PFSK-1 (cell line): ENCODE data around the gene MTG1.

Experiments
- FOXP2 ChIP-seq: optimal IDR thresholded peaks from 2 replicates; pipeline ENCODE3; 2011; ENCODE audit warnings: borderline replicate concordance, control low read depth, inconsistent platforms; ENCODE audit not compliant: insufficient read depth; ENCODE audit errors: extremely low read length, extremely low read depth
- POLR2AphosphoS5 ChIP-seq: IDR thresholded peaks from 2 replicates; pipeline ENCODE4 v1.6.1; 2012; ENCODE audit warnings: low read depth, mild to moderate bottlenecking, control low read depth, low read length, moderate library complexity
- SIN3A ChIP-seq: IDR thresholded peaks from 2 replicates; pipeline ENCODE4 v1.6.1; 2012; ENCODE audit warnings: mild to moderate bottlenecking, low read length, moderate library complexity, borderline replicate concordance; ENCODE audit not compliant: insufficient read depth
- TAF1 ChIP-seq: IDR thresholded peaks from 2 replicates; pipeline ENCODE4 v1.6.1; 2012; ENCODE audit warnings: low read length, control low read depth, borderline replicate concordance; ENCODE audit not compliant: insufficient read depth
- TF ChIP-seq, protein P1 (sequence below), 2 experiments: IDR thresholded peaks; 2 replicates each; pipeline versions ENCODE4 v1.6.1 to v1.8.0; 2011 to 2012; ENCODE audit warnings: low read depth in 2 of 2, low read length in 2 of 2, control low read depth in 1 of 2, inconsistent platforms in 1 of 2, mild to moderate bottlenecking in 1 of 2, moderate library complexity in 1 of 2; ENCODE audit not compliant: insufficient read depth in 1 of 2

MTG1 gene

DNA sequence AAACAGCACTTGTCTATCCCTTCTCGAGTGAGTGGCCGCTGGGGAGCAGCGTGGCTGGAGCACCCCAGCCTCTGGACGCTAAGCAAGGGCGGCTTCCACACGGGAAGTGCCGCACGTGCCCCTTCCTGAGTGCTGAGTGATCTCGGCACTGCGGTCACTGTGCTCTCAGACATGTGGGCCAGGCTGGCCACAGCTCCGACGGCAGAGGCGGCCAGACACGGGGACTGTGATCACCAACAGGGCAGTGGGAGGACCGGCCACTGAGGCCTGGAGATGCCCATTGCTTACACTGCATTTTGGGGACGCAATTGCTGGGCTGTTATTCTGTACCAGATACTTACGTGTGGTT lies 27.9 kb upstream of the MTG1 start:
- no peak for TF ChIP-seq POLR2AphosphoS5
- TF ChIP-seq TAF1, result no peak
- TF ChIP-seq, protein P1, sequence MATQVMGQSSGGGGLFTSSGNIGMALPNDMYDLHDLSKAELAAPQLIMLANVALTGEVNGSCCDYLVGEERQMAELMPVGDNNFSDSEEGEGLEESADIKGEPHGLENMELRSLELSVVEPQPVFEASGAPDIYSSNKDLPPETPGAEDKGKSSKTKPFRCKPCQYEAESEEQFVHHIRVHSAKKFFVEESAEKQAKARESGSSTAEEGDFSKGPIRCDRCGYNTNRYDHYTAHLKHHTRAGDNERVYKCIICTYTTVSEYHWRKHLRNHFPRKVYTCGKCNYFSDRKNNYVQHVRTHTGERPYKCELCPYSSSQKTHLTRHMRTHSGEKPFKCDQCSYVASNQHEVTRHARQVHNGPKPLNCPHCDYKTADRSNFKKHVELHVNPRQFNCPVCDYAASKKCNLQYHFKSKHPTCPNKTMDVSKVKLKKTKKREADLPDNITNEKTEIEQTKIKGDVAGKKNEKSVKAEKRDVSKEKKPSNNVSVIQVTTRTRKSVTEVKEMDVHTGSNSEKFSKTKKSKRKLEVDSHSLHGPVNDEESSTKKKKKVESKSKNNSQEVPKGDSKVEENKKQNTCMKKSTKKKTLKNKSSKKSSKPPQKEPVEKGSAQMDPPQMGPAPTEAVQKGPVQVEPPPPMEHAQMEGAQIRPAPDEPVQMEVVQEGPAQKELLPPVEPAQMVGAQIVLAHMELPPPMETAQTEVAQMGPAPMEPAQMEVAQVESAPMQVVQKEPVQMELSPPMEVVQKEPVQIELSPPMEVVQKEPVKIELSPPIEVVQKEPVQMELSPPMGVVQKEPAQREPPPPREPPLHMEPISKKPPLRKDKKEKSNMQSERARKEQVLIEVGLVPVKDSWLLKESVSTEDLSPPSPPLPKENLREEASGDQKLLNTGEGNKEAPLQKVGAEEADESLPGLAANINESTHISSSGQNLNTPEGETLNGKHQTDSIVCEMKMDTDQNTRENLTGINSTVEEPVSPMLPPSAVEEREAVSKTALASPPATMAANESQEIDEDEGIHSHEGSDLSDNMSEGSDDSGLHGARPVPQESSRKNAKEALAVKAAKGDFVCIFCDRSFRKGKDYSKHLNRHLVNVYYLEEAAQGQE (IDR thresholded peaks at IDR 0.05; ENCODE audit: insufficient read depth in 1 of 2, low read depth in 2 of 2, low read length in 2 of 2), result no peak
- no peak for TF ChIP-seq FOXP2
- no peak for TF ChIP-seq SIN3A

DNA sequence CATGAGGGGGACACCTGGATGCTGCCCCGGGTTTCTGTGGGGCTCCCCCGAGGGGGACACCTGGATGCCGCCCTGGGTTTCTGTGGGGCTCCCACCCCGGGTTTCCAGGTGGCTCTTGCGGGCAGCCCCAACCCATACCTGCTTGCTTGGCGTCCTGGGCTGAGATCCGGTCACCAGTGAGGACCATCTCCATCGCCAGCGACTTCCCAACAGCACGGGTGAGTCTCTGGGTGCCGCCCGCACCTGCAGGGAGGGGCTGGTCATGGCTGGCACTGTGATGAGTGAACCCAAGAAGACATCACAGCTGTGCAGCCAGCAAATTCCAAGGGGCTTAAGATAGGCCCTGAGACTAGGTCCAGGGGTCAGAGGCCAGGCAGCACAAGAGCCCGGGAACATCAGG lies 27.2 kb upstream of the MTG1 start:
- TF ChIP-seq, protein P1 (IDR thresholded peaks at IDR 0.05; ENCODE audit: insufficient read depth in 1 of 2, low read depth in 2 of 2, low read length in 2 of 2), result no peak
- TF ChIP-seq POLR2AphosphoS5 (no peak), FOXP2 (no peak), TAF1 (no peak), SIN3A (no peak)

DNA sequence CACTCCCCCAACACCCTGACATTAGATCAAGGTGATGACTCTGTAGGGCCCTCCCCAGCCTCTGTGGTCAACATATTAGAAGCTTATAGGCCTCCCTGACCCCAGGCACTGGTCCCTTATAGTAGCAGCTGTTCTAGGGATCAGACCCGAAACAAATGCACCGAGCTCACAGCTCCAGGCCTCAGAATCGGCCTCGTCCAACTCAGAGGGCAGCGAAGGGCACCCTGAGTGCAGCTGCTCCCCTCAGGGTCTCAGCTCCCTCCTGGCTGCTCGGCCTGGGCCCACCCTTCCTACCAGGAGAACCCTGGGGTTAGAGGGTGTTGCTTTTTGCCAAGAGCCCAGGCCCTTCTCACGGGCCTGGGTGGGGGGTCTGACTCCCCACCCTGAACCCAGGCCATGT lies 25.8 kb upstream of the MTG1 start:
- TF ChIP-seq FOXP2 (no peak), TAF1 (no peak), POLR2AphosphoS5 (no peak), SIN3A (no peak)
- TF ChIP-seq, protein P1 (IDR thresholded peaks at IDR 0.05; ENCODE audit: insufficient read depth in 1 of 2, low read depth in 2 of 2, low read length in 2 of 2), result no peak

DNA sequence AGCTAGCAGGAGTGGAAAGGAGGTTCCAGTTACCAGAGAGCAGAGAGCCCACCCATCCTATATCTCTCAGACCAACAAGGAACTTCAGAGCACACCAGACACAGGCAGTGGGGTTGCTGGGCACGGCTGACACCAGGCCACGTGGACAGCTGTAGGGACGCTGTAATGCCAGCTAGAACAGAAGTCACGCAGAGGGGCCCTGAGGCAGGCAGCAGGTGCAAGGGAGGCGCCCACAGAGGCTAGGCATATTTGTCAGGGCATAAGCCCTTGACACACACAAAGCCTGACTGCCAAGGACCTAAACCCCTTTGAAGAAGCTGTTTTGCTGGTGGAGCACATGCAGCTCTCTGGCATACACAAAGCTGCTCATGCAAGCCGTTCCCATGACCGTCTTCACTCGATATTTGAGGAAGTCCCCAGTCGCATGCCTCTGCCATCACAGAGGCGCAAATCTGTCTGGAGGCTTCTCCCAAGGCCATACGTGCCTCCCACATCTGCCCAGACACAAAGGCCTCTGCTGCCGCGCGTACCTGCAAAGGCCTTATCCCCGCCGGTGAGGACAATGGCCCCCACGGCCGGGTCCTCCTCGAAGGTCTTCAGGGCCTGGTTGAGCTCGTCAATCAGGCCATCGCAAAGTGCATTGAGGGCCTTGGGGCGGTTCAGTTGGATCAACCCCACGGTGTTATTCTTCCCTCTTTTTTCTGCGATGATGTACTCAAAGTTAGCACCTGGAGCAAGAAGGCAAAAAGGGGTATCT lies 23.7 kb upstream of the MTG1 start:
- TF ChIP-seq FOXP2 (no peak), SIN3A (no peak), POLR2AphosphoS5 (no peak), TAF1 (no peak)
- TF ChIP-seq, protein P1 (IDR thresholded peaks at IDR 0.05; ENCODE audit: insufficient read depth in 1 of 2, low read depth in 2 of 2, low read length in 2 of 2), result no peak
